ENCODE measurements around the gene SLC2A8. TPM values are rescaled to one million over a fixed set of nuclear protein-coding genes. Genes with fewer than 3 reads are reported as not detected.

Gene SLC2A8
- total RNA-seq, 6 donors from 2014 or later: 7.0 to 27.4 (median 20.2) TPM

DNA sequence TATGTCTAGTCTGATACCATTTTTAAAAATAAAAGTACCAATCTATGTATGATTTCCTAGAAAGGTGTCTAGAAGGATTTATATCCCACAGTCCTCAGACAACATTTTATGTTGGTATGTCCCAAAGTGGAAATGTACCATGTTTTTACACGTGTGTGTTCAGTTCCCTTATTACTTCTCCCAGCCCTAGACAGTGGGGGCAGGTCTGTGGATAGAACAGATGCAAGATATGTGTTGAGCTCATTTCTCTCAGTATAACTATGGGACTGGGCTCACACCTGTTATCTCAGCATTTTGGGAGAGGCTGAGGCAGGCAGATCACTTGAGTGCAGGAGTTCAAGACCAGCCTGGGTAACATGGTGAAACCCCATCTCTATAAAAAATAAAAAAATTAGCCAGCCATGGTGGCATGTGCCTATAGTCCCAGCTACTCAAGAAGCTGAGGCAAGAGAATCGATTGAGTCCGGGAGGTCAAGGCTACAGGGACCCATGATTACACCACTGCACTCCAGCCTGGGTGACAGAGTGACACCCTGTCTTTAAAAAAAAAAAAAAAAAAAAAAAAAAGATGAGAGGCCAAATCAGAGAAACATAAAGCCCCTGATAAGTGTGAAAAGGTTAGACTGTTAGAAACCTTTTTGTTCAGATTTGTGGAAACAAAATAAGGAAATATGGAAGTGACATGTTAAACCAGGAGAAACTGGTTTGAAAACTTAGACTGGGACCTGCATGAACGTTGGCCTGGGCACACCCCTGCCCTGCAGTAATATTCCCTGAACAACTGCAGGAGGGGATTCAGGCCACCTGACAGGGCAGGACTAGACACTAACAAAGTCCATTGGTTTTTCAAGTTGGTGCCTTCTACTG is 7.4 kb upstream of the SLC2A8 start:
- WGBS, 2 donors: 72 to 80% methylated on average over 4 of the region's 4 CpGs
- DNase-seq (no peak), ATAC-seq (ENCODE audit: low FRiP score in 2 of 2) (no peak)
- H3K27me3 ChIP-seq: no peaks in the 10 kb centered on the region
- peaks cover 4 to 11% (median 8%) of the 10 kb centered on the region in 4 donors for H3K4me1 ChIP-seq
- H3K36me3 ChIP-seq: no peaks in the 10 kb centered on the region
- TF ChIP-seq POLR2A (IDR thresholded peaks at IDR 0.05) (no peak), POLR2AphosphoS5 (IDR thresholded peaks at IDR 0.05) (no peak), EP300 (IDR thresholded peaks at IDR 0.05) (no peak)
- TF ChIP-seq, protein P1, sequence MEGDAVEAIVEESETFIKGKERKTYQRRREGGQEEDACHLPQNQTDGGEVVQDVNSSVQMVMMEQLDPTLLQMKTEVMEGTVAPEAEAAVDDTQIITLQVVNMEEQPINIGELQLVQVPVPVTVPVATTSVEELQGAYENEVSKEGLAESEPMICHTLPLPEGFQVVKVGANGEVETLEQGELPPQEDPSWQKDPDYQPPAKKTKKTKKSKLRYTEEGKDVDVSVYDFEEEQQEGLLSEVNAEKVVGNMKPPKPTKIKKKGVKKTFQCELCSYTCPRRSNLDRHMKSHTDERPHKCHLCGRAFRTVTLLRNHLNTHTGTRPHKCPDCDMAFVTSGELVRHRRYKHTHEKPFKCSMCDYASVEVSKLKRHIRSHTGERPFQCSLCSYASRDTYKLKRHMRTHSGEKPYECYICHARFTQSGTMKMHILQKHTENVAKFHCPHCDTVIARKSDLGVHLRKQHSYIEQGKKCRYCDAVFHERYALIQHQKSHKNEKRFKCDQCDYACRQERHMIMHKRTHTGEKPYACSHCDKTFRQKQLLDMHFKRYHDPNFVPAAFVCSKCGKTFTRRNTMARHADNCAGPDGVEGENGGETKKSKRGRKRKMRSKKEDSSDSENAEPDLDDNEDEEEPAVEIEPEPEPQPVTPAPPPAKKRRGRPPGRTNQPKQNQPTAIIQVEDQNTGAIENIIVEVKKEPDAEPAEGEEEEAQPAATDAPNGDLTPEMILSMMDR (IDR thresholded peaks at IDR 0.05): no peak
- H3K27ac ChIP-seq: no peak overlapping the region
- no peak overlapping the region for H3K4me3 ChIP-seq
- no peaks in the 10 kb centered on the region for H3K9me3 ChIP-seq

DNA sequence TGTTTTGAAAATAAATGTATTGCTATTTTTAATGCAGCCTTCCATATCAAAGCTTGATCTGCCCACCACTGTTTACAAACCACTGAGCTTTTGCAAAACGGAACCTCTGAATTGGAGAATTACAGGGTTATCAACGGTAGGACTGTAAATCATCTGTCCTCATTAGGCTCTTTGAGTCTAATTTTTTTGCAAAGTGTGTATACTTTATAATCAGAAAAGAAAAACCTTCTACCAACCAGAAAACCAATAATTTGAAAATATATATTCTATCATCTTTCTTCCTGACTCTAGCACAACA is 6.8 kb upstream of the SLC2A8 start:
- ATAC-seq (ENCODE audit: low FRiP score in 2 of 2) (no peak), DNase-seq (no peak)
- H3K27me3 ChIP-seq: no peaks in the 10 kb centered on the region
- H3K9me3 ChIP-seq: no peaks in the 10 kb centered on the region
- TF ChIP-seq, protein P1 (IDR thresholded peaks at IDR 0.05): no peak
- TF ChIP-seq POLR2A (IDR thresholded peaks at IDR 0.05) (no peak), EP300 (IDR thresholded peaks at IDR 0.05) (no peak), POLR2AphosphoS5 (IDR thresholded peaks at IDR 0.05) (no peak)
- no peak overlapping the region for H3K4me3 ChIP-seq
- no peaks in the 10 kb centered on the region for H3K36me3 ChIP-seq
- H3K27ac ChIP-seq: no peak overlapping the region
- 61 to 74% methylated on average over 2 of the region's 2 CpGs for WGBS, 2 donors
- peaks cover 4 to 11% (median 8%) of the 10 kb centered on the region in 4 donors for H3K4me1 ChIP-seq

DNA sequence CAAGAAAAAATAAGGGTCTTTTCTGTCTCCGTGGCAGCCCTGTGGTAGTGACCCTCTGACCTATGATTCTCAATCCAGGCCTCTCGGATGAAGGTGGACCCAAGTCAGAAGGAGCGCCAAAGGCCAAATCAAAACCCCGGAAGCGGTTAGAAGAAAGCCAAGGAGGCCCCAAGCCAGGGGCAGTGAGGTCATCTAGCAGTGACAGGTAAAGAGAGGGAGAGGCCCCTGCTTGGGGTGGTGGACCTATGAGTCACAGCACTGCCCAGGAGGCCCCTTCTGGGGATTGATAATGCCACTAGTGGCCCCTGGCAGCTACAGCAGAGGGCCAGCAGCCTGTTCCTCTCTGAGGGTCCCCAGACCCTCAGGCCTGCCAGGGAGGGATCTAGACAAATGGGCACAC is 6.4 kb upstream of the SLC2A8 start:
- 74 to 81% methylated on average over 5 of the region's 5 CpGs for WGBS, 2 donors
- H3K4me3 ChIP-seq: no peak overlapping the region
- H3K27ac ChIP-seq: no peak overlapping the region
- TF ChIP-seq, protein P1 (IDR thresholded peaks at IDR 0.05): no peak
- TF ChIP-seq POLR2AphosphoS5 (IDR thresholded peaks at IDR 0.05) (no peak), EP300 (IDR thresholded peaks at IDR 0.05) (no peak), POLR2A (IDR thresholded peaks at IDR 0.05) (no peak)
- no peaks in the 10 kb centered on the region for H3K36me3 ChIP-seq
- DNase-seq (no peak), ATAC-seq (ENCODE audit: low FRiP score in 2 of 2) (no peak)
- H3K9me3 ChIP-seq: no peaks in the 10 kb centered on the region
- no peaks in the 10 kb centered on the region for H3K27me3 ChIP-seq
- peaks cover 4 to 11% (median 8%) of the 10 kb centered on the region in 4 donors for H3K4me1 ChIP-seq

DNA sequence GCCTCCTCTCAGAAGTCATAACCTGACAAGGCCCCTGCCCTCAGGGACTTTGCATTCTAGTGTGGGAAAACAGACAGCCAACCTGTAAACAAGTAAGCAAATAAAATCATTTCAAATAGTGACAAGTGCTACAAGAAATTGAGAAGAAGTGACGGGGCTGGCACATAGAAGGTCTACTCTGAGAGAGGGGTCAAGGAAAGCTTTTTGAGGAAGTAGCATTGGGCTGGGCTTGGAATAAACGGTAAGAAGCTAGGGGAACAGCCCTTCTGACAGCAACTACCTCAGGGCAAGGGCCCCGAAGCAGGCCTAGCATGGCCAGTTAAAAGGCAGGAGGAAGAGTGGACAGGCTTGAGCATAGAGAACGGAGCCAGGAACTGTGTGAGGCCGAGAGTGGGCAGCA is 4.8 kb upstream of the SLC2A8 start:
- no peak for DNase-seq
- no peak for ATAC-seq (ENCODE audit: low FRiP score in 2 of 2)
- no peaks in the 10 kb centered on the region for H3K36me3 ChIP-seq
- H3K4me3 ChIP-seq: no peak overlapping the region
- no peaks in the 10 kb centered on the region for H3K27me3 ChIP-seq
- no peak overlapping the region for H3K27ac ChIP-seq
- peaks cover 4 to 21% (median 14%) of the 10 kb centered on the region in 4 donors for H3K4me1 ChIP-seq
- H3K9me3 ChIP-seq: no peaks in the 10 kb centered on the region
- no peak for TF ChIP-seq EP300 (IDR thresholded peaks at IDR 0.05)
- TF ChIP-seq POLR2A (IDR thresholded peaks at IDR 0.05): no peak
- TF ChIP-seq, protein P1 (IDR thresholded peaks at IDR 0.05): no peak
- no peak for TF ChIP-seq POLR2AphosphoS5 (IDR thresholded peaks at IDR 0.05)
- 73 to 77% methylated on average over 5 of the region's 5 CpGs for WGBS, 2 donors

DNA sequence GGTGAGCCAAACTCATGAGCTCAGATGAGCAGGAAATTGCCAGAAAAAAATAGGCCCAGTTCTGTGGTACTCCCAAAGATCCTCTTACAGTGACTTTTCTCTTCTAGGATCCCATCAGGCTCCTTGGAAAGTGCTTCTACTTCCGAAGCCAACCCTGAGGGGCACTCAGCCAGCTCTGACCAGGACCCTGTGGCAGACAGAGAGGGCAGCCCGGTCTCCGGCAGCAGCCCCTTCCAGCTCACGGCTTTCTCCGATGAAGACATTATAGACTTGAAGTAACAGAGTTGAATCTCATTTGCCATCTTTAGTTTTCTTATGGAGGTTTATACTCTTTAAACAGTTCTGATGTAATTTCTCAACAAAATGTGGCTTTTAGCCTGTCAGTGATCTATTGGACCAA is 4.0 kb upstream of the SLC2A8 start:
- 88 to 95% methylated on average over 5 of the region's 5 CpGs for WGBS, 2 donors
- H3K4me3 ChIP-seq: no peak overlapping the region
- peaks cover 6 to 26% (median 15%) of the 10 kb centered on the region in 4 donors for H3K4me1 ChIP-seq
- no peaks in the 10 kb centered on the region for H3K27me3 ChIP-seq
- TF ChIP-seq POLR2A (IDR thresholded peaks at IDR 0.05) (no peak), POLR2AphosphoS5 (IDR thresholded peaks at IDR 0.05) (no peak), EP300 (IDR thresholded peaks at IDR 0.05) (no peak)
- TF ChIP-seq, protein P1 (IDR thresholded peaks at IDR 0.05): no peak
- H3K27ac ChIP-seq: no peak overlapping the region
- ATAC-seq (ENCODE audit: low FRiP score in 2 of 2) (no peak), DNase-seq (peak in 1 of 2 donors; percentile 30)
- H3K36me3 ChIP-seq: no peaks in the 10 kb centered on the region
- no peaks in the 10 kb centered on the region for H3K9me3 ChIP-seq
